Natural killer cell (primary cell): ENCODE results near the gene SH3TC1. TPM values are rescaled to one million over a fixed set of nuclear protein-coding genes. Genes with fewer than 3 reads are reported as not detected.

Experiments
- ATAC-seq, 3 donors: fragments of 150-1000 bp in 2 of 3; fragments of 200-7000 bp in 1 of 3; cut with Tn5 transposase; 1 replicate in 1 of 3; 2 replicates in 2 of 3; pipeline ENCODE4 v1.10.0; 2021; ENCODE audit warnings: mild to moderate bottlenecking in 2 of 3, moderate library complexity in 2 of 3
- DNase-seq, 2 donors: peaks; one replicate each; pipeline versions ENCODE4 v3.0.0 to v3.0.0-alpha.2; 2013 to 2021; ENCODE audit warnings: mixed read lengths in 1 of 2
- H3K27ac ChIP-seq: one replicate; pipeline ENCODE4 v1.5.1; 2013; ENCODE audit warnings: mild to moderate bottlenecking, low read length
- H3K27me3 ChIP-seq: one replicate; pipeline ENCODE4 v1.6.1; 2013; ENCODE audit warnings: low read length; ENCODE audit not compliant: control insufficient read depth, insufficient read depth
- H3K36me3 ChIP-seq: one replicate; pipeline ENCODE4 v1.6.1; 2013; ENCODE audit warnings: low read length; ENCODE audit not compliant: control insufficient read depth, insufficient read depth
- H3K4me1 ChIP-seq: one replicate; pipeline ENCODE4 v1.6.1; 2013; ENCODE audit warnings: low read length; ENCODE audit not compliant: control insufficient read depth, insufficient read depth
- H3K4me3 ChIP-seq: one replicate; pipeline ENCODE4 v1.5.1; 2013; ENCODE audit warnings: low read length
- H3K9me3 ChIP-seq: one replicate; pipeline ENCODE4 v1.6.1; 2013; ENCODE audit warnings: low read length; ENCODE audit not compliant: control insufficient read depth, insufficient read depth
- H3K27ac Mint-ChIP-seq, 2 donors: one replicate each; pipeline ENCODE4 v1.8.0; 2022; ENCODE audit warnings: mild to moderate bottlenecking in 2 of 2, mixed read lengths in 2 of 2, moderate library complexity in 1 of 2
- H3K27me3 Mint-ChIP-seq, 2 donors: one replicate each; pipeline ENCODE4 v1.8.0; 2022; ENCODE audit warnings: low read depth in 2 of 2, mixed read lengths in 2 of 2
- H3K36me3 Mint-ChIP-seq: one replicate; pipeline ENCODE4 v1.8.0; 2022; ENCODE audit warnings: mixed read lengths
- H3K4me1 Mint-ChIP-seq, 2 donors: one replicate each; pipeline ENCODE4 v1.8.0; 2022; ENCODE audit warnings: mixed read lengths in 2 of 2
- H3K4me3 Mint-ChIP-seq: one replicate; pipeline ENCODE4 v1.8.0; 2022; ENCODE audit warnings: mild to moderate bottlenecking, moderate library complexity, mixed read lengths
- H3K9me3 Mint-ChIP-seq, 2 donors: one replicate each; pipeline ENCODE4 v1.8.0; 2022; ENCODE audit warnings: mixed read lengths in 2 of 2
- CTCF ChIP-seq: fragments of 200-600 bp; IDR thresholded peaks from one replicate; pipeline ENCODE4 v1.8.0; 2022; ENCODE audit warnings: antibody characterized with exemption
- WGBS: methylation state at CpG from one replicate; pipeline ENCODE4 v1.1.7; 2013; ENCODE audit warnings: missing lambda C conversion rate; ENCODE audit not compliant: insufficient coverage; 5-methylcytosine and 5-hydroxymethylcytosine counted together
- intact Hi-C: fragments of 100-400 bp; cut with micrococcal nuclease; formaldehyde crosslinking; loops from one replicate; pipeline ENCODE4 v1.14.2; 2022
- total RNA-seq, 4 donors: library from RNA; stranded (reverse); fragments of 120-200 nt in 1 of 4; gene quantifications; one replicate each; pipeline versions ENCODE4 v1.2.3 to v1.2.4, GENCODE V29; 2013 to 2022

SH3TC1 gene
- total RNA-seq, 3 donors from 2014 or later (not counting 1 experiment from before 2014, with no cell fraction given): 50.1 to 61.7 (median 54.9) TPM

- Mint-ChIP-seq H3K36me3 (no peaks in the 10 kb centered on the region), H3K27me3 (peaks cover 0 to 7% of the 10 kb centered on the region in 2 donors), H3K27ac (peak overlapping the region in 1 of 2 donors; percentile 52), H3K4me1 (peaks cover 0 to 8% of the 10 kb centered on the region in 2 donors), H3K9me3 (no peaks in the 10 kb centered on the region), H3K4me3 (no peak overlapping the region)
- 33% methylated on average over 9 of the region's 17 CpGs for WGBS
- Histone ChIP-seq H3K27ac (no peak overlapping the region), H3K9me3 (no peaks in the 10 kb centered on the region), H3K4me1 (peaks cover 9% of the 10 kb centered on the region), H3K36me3 (no peaks in the 10 kb centered on the region), H3K27me3 (no peaks in the 10 kb centered on the region), H3K4me3 (no peak overlapping the region)
- TF ChIP-seq CTCF: no peak
- intact Hi-C loops: no loop called here
- ATAC-seq (no peak), DNase-seq (no peak)
These were observed 79.6 kb downstream of the SH3TC1 start for GRCh38 chr4:8278421-8279287.

DNA sequence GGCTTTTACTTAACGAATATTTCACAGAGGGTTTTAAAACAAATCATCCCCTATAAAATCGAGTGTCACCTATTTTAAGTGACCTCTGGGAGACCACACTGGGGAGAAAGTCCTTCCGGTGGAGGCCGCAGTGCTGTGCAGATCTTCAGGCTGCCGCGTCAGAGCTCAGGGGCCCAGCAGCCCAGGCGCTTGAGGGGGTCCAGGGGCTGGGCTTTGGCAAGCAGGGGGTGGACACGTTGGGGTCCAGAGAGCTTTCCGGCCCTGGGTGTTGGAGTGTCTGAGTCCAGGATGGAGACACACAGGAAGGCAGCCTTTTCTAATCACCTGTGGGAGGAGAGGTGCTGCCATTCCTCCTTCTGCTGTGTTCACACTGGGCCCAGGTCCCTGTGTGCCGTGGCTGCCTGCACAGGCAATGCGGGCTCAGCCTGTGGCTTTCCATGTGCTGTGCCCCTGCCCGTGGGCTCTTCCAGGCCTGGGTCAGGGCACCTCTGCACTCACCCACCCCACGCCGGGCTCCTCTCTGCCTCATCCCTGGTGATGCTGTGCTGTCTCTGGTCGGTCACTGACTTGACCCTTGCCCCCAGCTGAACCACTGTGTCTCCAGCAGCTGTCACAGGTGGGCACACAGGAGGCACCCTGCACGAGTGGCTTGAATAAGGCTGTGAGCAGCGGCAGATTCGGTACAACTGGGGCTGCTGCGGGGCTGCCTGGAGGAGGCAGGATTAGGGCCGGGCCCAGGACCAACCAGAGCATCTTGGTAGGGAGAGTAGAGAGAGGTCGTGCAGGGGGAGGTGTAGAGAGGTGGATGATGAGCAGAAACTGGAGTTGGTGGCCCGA lies 80.4 kb downstream of the SH3TC1 start:
- H3K27me3 Mint-ChIP-seq: no peaks in the 10 kb centered on the region
- H3K27ac Mint-ChIP-seq: peak overlapping the region in 1 of 2 donors; percentile 52
- H3K36me3 ChIP-seq: no peaks in the 10 kb centered on the region
- no peaks in the 10 kb centered on the region for H3K27me3 ChIP-seq
- H3K4me1 Mint-ChIP-seq: peaks cover 0 to 8% of the 10 kb centered on the region in 2 donors
- no peaks in the 10 kb centered on the region for H3K9me3 ChIP-seq
- H3K4me3 Mint-ChIP-seq: no peak overlapping the region
- no peak for DNase-seq
- no peak for TF ChIP-seq CTCF
- no peak overlapping the region for H3K4me3 ChIP-seq
- no peak for ATAC-seq
- no peak overlapping the region for H3K27ac ChIP-seq
- 56% methylated on average over 22 of the region's 22 CpGs for WGBS
- intact Hi-C loops: no loop called here
- H3K9me3 Mint-ChIP-seq: no peaks in the 10 kb centered on the region
- H3K4me1 ChIP-seq: peaks cover 9% of the 10 kb centered on the region
- H3K36me3 Mint-ChIP-seq: no peaks in the 10 kb centered on the region

GRCh38 chr4:8280158-8280875 lies 81.2 kb downstream of the SH3TC1 start:
- H3K4me3 Mint-ChIP-seq: no peak overlapping the region
- intact Hi-C loops: no loop called here
- no peaks in the 10 kb centered on the region for H3K36me3 Mint-ChIP-seq
- no peak overlapping the region for H3K4me3 ChIP-seq
- WGBS: 86% methylated on average over 24 of the region's 25 CpGs
- H3K9me3 Mint-ChIP-seq: no peaks in the 10 kb centered on the region
- H3K27ac Mint-ChIP-seq: no peak overlapping the region
- no peaks in the 10 kb centered on the region for H3K27me3 Mint-ChIP-seq
- ATAC-seq (no peak), DNase-seq (no peak)
- no peaks in the 10 kb centered on the region for H3K36me3 ChIP-seq
- H3K27ac ChIP-seq: no peak overlapping the region
- H3K9me3 ChIP-seq: no peaks in the 10 kb centered on the region
- H3K27me3 ChIP-seq: no peaks in the 10 kb centered on the region
- H3K4me1 ChIP-seq: peaks cover 9% of the 10 kb centered on the region
- peaks cover 0 to 8% of the 10 kb centered on the region in 2 donors for H3K4me1 Mint-ChIP-seq
- TF ChIP-seq CTCF: no peak
